Measurements from ENCODE around the gene EPN1.

EPN1 gene

DNA sequence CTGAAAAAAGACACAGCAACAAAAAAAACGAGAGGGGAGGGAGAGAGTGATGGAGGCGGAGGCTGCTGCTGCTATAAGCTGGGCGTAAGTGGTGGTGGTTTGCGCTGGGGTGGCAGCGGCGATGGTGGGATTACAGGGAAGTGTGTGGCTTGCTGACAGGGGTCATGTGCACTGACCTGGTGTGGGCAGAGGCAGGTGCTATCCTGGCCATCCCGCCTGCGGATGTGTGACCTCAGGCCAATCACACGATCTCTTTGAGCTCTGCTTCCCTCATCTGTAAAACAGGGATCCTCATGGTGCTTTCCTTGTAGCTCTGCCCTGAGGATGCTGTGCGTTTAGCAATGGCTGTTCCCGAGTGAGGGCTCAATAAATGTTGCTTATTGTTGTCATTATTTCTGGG is 37.5 kb upstream of the EPN1 start:
- no peak overlapping the region; the same call in 1 of the 2 replicates for H3K4me3 ChIP-seq (ENCODE audit: low read length)
- H3K27ac ChIP-seq (ENCODE audit: low read depth, low read length): no peak overlapping the region
- peaks cover 53% of the 10 kb centered on the region for H3K4me1 ChIP-seq (ENCODE audit: control insufficient read depth, low read length)
- H3K36me3 ChIP-seq (ENCODE audit: control insufficient read depth, low read length): peaks cover 30% of the 10 kb centered on the region
- no peaks in the 10 kb centered on the region for H3K9me2 ChIP-seq (replicated peaks; ENCODE audit: control insufficient read depth, low read length)
- peaks cover 66% of the 10 kb centered on the region for H3K79me2 ChIP-seq (ENCODE audit: control insufficient read depth, low read length)
- H3K9me3 ChIP-seq (ENCODE audit: control insufficient read depth, insufficient read depth, low read length): no peaks in the 10 kb centered on the region
- peaks cover 3% of the 10 kb centered on the region; the same call in 1 of the 2 replicates for H4K20me1 ChIP-seq (ENCODE audit: control insufficient read depth, insufficient read depth, low read depth, low read length)
- H3F3A ChIP-seq (ENCODE audit: control insufficient read depth, insufficient read depth): peaks cover 27% of the 10 kb centered on the region
- H3K4me2 ChIP-seq (ENCODE audit: low read length): no peak overlapping the region
- H3K27me3 ChIP-seq (ENCODE audit: control insufficient read depth, low read length): no peaks in the 10 kb centered on the region
- TF ChIP-seq, protein P1, sequence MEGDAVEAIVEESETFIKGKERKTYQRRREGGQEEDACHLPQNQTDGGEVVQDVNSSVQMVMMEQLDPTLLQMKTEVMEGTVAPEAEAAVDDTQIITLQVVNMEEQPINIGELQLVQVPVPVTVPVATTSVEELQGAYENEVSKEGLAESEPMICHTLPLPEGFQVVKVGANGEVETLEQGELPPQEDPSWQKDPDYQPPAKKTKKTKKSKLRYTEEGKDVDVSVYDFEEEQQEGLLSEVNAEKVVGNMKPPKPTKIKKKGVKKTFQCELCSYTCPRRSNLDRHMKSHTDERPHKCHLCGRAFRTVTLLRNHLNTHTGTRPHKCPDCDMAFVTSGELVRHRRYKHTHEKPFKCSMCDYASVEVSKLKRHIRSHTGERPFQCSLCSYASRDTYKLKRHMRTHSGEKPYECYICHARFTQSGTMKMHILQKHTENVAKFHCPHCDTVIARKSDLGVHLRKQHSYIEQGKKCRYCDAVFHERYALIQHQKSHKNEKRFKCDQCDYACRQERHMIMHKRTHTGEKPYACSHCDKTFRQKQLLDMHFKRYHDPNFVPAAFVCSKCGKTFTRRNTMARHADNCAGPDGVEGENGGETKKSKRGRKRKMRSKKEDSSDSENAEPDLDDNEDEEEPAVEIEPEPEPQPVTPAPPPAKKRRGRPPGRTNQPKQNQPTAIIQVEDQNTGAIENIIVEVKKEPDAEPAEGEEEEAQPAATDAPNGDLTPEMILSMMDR (IDR thresholded peaks at IDR 0.05; ENCODE audit: low read depth, low read length, poor library complexity, severe bottlenecking): no peak
- TF ChIP-seq EZH2phosphoT487 (IDR thresholded peaks at IDR 0.05; ENCODE audit: borderline replicate concordance, low read length): no peak

DNA sequence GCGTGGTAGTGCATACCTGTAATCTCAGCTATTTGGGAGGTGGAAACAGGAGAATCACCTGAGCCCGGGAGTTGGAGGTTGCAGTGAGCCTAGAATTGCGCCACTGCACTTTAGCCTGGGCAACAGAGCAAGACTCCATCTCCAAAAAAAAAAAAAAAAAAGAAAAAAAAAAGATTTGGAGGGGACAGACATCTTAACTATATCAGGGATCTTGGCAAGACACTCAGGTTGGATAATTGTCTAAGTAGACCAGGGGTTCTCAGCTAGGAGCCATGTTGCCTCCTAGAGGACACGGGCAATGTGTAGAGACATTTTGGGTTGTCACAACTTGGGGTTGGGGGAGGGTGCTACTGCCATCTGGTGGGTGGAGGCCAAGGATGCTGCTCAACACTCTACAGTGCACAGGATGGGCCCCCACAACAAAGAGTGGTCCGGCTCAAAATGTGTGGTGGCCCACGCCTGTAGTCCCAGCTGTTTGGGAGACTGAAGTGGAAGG is 36.1 kb upstream of the EPN1 start:
- Histone ChIP-seq H3F3A (ENCODE audit: control insufficient read depth, insufficient read depth) (peaks cover 22% of the 10 kb centered on the region), H3K4me3 (ENCODE audit: low read length) (peak overlapping the region; percentile 21; the same call in 1 of the 2 replicates), H4K20me1 (ENCODE audit: control insufficient read depth, insufficient read depth, low read depth, low read length) (peaks cover 3% of the 10 kb centered on the region; the same call in 1 of the 2 replicates), H3K27ac (ENCODE audit: low read depth, low read length) (peak overlapping the region; percentile 99), H3K9me3 (ENCODE audit: control insufficient read depth, insufficient read depth, low read length) (no peaks in the 10 kb centered on the region), H3K27me3 (ENCODE audit: control insufficient read depth, low read length) (no peaks in the 10 kb centered on the region), H3K79me2 (ENCODE audit: control insufficient read depth, low read length) (peaks cover 79% of the 10 kb centered on the region), H3K4me1 (ENCODE audit: control insufficient read depth, low read length) (peaks cover 57% of the 10 kb centered on the region), H3K36me3 (ENCODE audit: control insufficient read depth, low read length) (peaks cover 39% of the 10 kb centered on the region), H3K4me2 (ENCODE audit: low read length) (peak overlapping the region; percentile 87), H3K9me2 (replicated peaks; ENCODE audit: control insufficient read depth, low read length) (no peaks in the 10 kb centered on the region)
- TF ChIP-seq EZH2phosphoT487 (IDR thresholded peaks at IDR 0.05; ENCODE audit: borderline replicate concordance, low read length): no peak
- TF ChIP-seq, protein P1 (IDR thresholded peaks at IDR 0.05; ENCODE audit: low read depth, low read length, poor library complexity, severe bottlenecking): peak; percentile 86

DNA sequence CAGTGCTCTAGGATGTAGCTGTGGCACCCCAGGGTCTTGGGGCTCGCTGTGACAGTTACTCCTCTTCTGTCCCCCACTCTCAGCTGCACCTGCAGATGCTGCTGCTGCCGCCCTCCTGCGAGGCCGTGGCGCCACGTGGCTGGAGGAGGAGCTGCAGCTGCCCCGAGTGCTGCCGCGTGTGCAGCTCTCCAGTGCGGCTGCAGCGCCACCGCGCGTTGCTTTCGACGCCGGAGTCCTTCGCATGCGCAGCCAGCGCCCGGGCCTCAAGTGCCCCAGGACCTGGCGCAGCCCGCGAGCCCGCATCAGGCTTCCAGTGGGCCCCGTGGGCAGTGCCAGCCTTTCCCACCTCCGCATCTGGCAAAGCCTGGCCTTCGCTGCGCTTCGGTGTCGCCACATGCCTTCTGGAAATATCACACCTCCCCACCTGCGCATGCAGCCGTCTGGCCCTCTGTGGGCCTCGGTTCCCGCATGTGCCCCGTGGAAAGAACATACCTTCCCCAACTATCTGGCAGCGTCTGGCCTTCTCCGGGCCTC is 34.9 kb upstream of the EPN1 start:
- TF ChIP-seq, protein P1 (IDR thresholded peaks at IDR 0.05; ENCODE audit: low read depth, low read length, poor library complexity, severe bottlenecking): peak; percentile 76
- no peak for TF ChIP-seq EZH2phosphoT487 (IDR thresholded peaks at IDR 0.05; ENCODE audit: borderline replicate concordance, low read length)
- Histone ChIP-seq H4K20me1 (ENCODE audit: control insufficient read depth, insufficient read depth, low read depth, low read length) (peaks cover 3% of the 10 kb centered on the region; the same call in 1 of the 2 replicates), H3K36me3 (ENCODE audit: control insufficient read depth, low read length) (peaks cover 48% of the 10 kb centered on the region), H3K9me3 (ENCODE audit: control insufficient read depth, insufficient read depth, low read length) (no peaks in the 10 kb centered on the region), H3K4me1 (ENCODE audit: control insufficient read depth, low read length) (peaks cover 59% of the 10 kb centered on the region), H3K27me3 (ENCODE audit: control insufficient read depth, low read length) (no peaks in the 10 kb centered on the region), H3K27ac (ENCODE audit: low read depth, low read length) (peak overlapping the region; percentile 99), H3F3A (ENCODE audit: control insufficient read depth, insufficient read depth) (peaks cover 26% of the 10 kb centered on the region), H3K4me2 (ENCODE audit: low read length) (peak overlapping the region; percentile 87), H3K79me2 (ENCODE audit: control insufficient read depth, low read length) (peaks cover 83% of the 10 kb centered on the region), H3K4me3 (ENCODE audit: low read length) (peak overlapping the region; percentile 95), H3K9me2 (replicated peaks; ENCODE audit: control insufficient read depth, low read length) (no peaks in the 10 kb centered on the region)

Measured in DOHH2 (cell line).